Osteoblast (primary cell): ENCODE data around the gene NAV2. TPM values are rescaled to one million over a fixed set of nuclear protein-coding genes. Genes with fewer than 3 reads are reported as not detected.

Source experiments
- DNase-seq: peaks from one replicate; pipeline ENCODE4 v3.0.0; 2011; ENCODE audit warnings: low spot score, mixed read lengths; ENCODE audit not compliant: insufficient read length; ENCODE audit errors: missing footprints
- H2AFZ ChIP-seq: 2 replicates; pipeline ENCODE4 v1.6.0; 2011; ENCODE audit warnings: mild to moderate bottlenecking, low read length
- H3K27ac ChIP-seq: 2 replicates; pipeline ENCODE4 v1.5.1; 2011; ENCODE audit warnings: mild to moderate bottlenecking, low read depth, low read length, moderate library complexity
- H3K27me3 ChIP-seq: 2 replicates; pipeline ENCODE4 v1.6.0; 2012; ENCODE audit warnings: mild to moderate bottlenecking, control low read depth, inconsistent platforms, low read length, moderate library complexity; ENCODE audit not compliant: insufficient read depth
- H3K36me3 ChIP-seq: 2 replicates; pipeline ENCODE4 v1.5.1; 2011; ENCODE audit warnings: mild to moderate bottlenecking, low read length, control low read depth, moderate library complexity; ENCODE audit not compliant: insufficient read depth
- H3K4me1 ChIP-seq: 2 replicates; pipeline ENCODE4 v1.5.1; 2011; ENCODE audit warnings: mild to moderate bottlenecking, low read length, control low read depth, moderate library complexity; ENCODE audit not compliant: insufficient read depth
- H3K4me2 ChIP-seq: 2 replicates; pipeline ENCODE4 v1.6.0; 2011; ENCODE audit warnings: mild to moderate bottlenecking, low read length; ENCODE audit not compliant: insufficient read depth
- H3K4me3 ChIP-seq: fragments of 200-600 bp; sonication (generic); 3 replicates; pipeline ENCODE4 v1.5.1; 2012; ENCODE audit warnings: mild to moderate bottlenecking, low read length, inconsistent platforms; ENCODE audit not compliant: insufficient read depth
- H3K79me2 ChIP-seq: 2 replicates; pipeline ENCODE4 v1.6.0; 2012; ENCODE audit warnings: mild to moderate bottlenecking, low read length, control low read depth, inconsistent platforms; ENCODE audit not compliant: insufficient read depth
- H3K9me3 ChIP-seq: 2 replicates; pipeline ENCODE4 v1.5.1; 2011; ENCODE audit warnings: low read depth, low read length, control low read depth
- H4K20me1 ChIP-seq: 2 replicates; pipeline ENCODE4 v1.6.0; 2012; ENCODE audit warnings: mild to moderate bottlenecking, low read length, control low read depth; ENCODE audit not compliant: insufficient read depth
- CTCF ChIP-seq: IDR thresholded peaks from 2 replicates; pipeline ENCODE4 v1.5.1; 2011; ENCODE audit warnings: mild to moderate bottlenecking, low read depth, low read length, moderate library complexity; ENCODE audit errors: extremely low read depth
- total RNA-seq: library from RNA; depleted of rRNA; stranded (reverse); fragments of >200 nt; gene quantifications from 2 replicates; pipeline ENCODE4 v1.2.3, GENCODE V29; 2012

NAV2 gene
- total RNA-seq, 1 donor: 8.7 TPM

GRCh38 chr11:20051469-20052399 is 339.1 kb downstream of the NAV2 start:
- H3K9me3 ChIP-seq: no peaks in the 10 kb centered on the region
- H2AFZ ChIP-seq: no peak overlapping the region
- TF ChIP-seq CTCF: no peak
- peaks cover 42% of the 10 kb centered on the region for H3K36me3 ChIP-seq
- no peaks in the 10 kb centered on the region for H4K20me1 ChIP-seq
- no peak overlapping the region for H3K27ac ChIP-seq
- no peak overlapping the region for H3K4me2 ChIP-seq
- no peaks in the 10 kb centered on the region for H3K27me3 ChIP-seq
- H3K4me1 ChIP-seq: peaks cover 14% of the 10 kb centered on the region
- H3K79me2 ChIP-seq: peaks cover 4% of the 10 kb centered on the region
- H3K4me3 ChIP-seq: no peak overlapping the region
- DNase-seq: no peak

GRCh38 chr11:20053572-20053971 is 340.9 kb downstream of the NAV2 start:
- H2AFZ ChIP-seq: no peak overlapping the region
- no peaks in the 10 kb centered on the region for H4K20me1 ChIP-seq
- no peaks in the 10 kb centered on the region for H3K9me3 ChIP-seq
- DNase-seq: no peak
- TF ChIP-seq CTCF: no peak
- H3K27me3 ChIP-seq: no peaks in the 10 kb centered on the region
- H3K79me2 ChIP-seq: peaks cover 4% of the 10 kb centered on the region
- peaks cover 57% of the 10 kb centered on the region for H3K36me3 ChIP-seq
- no peak overlapping the region for H3K27ac ChIP-seq
- no peak overlapping the region for H3K4me3 ChIP-seq
- H3K4me1 ChIP-seq: peaks cover 12% of the 10 kb centered on the region
- no peak overlapping the region for H3K4me2 ChIP-seq

- TF ChIP-seq CTCF: no peak
- Histone ChIP-seq H3K4me1 (peaks cover 2% of the 10 kb centered on the region), H3K27me3 (no peaks in the 10 kb centered on the region), H3K27ac (no peak overlapping the region), H3K36me3 (peaks cover 52% of the 10 kb centered on the region), H2AFZ (no peak overlapping the region), H3K4me3 (no peak overlapping the region), H4K20me1 (no peaks in the 10 kb centered on the region), H3K79me2 (peaks cover 4% of the 10 kb centered on the region), H3K9me3 (no peaks in the 10 kb centered on the region), H3K4me2 (no peak overlapping the region)
- no peak for DNase-seq
These were observed 341.9 kb downstream of the NAV2 start for GRCh38 chr11:20054584-20054983.

- DNase-seq: no peak
These were observed 342.7 kb downstream of the NAV2 start for GRCh38 chr11:20055312-20055711.

More at GRCh38 chr11:20055312-20055711, 342.7 kb downstream of the NAV2 start:
- Histone ChIP-seq H3K4me3 (no peak overlapping the region), H4K20me1 (no peaks in the 10 kb centered on the region), H3K4me1 (no peaks in the 10 kb centered on the region), H3K27me3 (no peaks in the 10 kb centered on the region), H3K9me3 (no peaks in the 10 kb centered on the region), H3K4me2 (no peak overlapping the region), H3K79me2 (no peaks in the 10 kb centered on the region), H2AFZ (no peak overlapping the region), H3K27ac (no peak overlapping the region), H3K36me3 (peaks cover 52% of the 10 kb centered on the region)
- no peak for TF ChIP-seq CTCF
